SK-MEL-5 (cell line): ENCODE measurements around the gene ZNHIT3. TPM values are rescaled to one million over a fixed set of nuclear protein-coding genes. Genes with fewer than 3 reads are reported as not detected.
A peak's percentile ranks its signal among the peaks of the same experiment; 100 is the strongest.
"Not testable (repeated sequence)": the region's sequence is repeated elsewhere in the genome, so short reads cannot be mapped to it uniquely, and the experiment has no call there.

Source experiments
- DNase-seq: peaks from one replicate; pipeline ENCODE4 v3.0.0-alpha.2; 2016; ENCODE audit warnings: low read depth, low spot score
- in situ Hi-C: cut with HindIII; loops from 2 replicates; pipeline ENCODE4 v1.10.0; 2016; ENCODE audit warnings: low sequenced_read_pairs, high pct_unique_total_duplicates, low pct_unique_long_range_greater_than_20kb
- total RNA-seq: library from RNA; depleted of rRNA; stranded (reverse); fragments of >200 nt; shearing (Covaris generic); gene quantifications from 2 replicates; pipeline ENCODE4 v1.2.3, GENCODE V29; 2014

The ZNHIT3 gene
- total RNA-seq, 1 experiment from 2014 or later = 54.9 TPM

GRCh38 chr17:36475346-36475970, 11.0 kb upstream of the ZNHIT3 start:
- no peak for DNase-seq
- in situ Hi-C loops = no loop called here

- in situ Hi-C loops = no loop called here
These were observed 4.7 kb upstream of the ZNHIT3 start for GRCh38 chr17:36481829-36482228.

GRCh38 chr17:36482611-36483504, 3.6 kb upstream of the ZNHIT3 start:
- in situ Hi-C loops = no loop called here
- peak; percentile 81 for DNase-seq

More at GRCh38 chr17:36481829-36482228, 4.7 kb upstream of the ZNHIT3 start:
- no peak for DNase-seq

- DNase-seq, in situ Hi-C loops: not testable (repeated sequence)
These were observed 2.5 kb upstream of the ZNHIT3 start for GRCh38 chr17:36484021-36484420.

GRCh38 chr17:36485027-36485426, 1.5 kb upstream of the ZNHIT3 start:
- no peak for DNase-seq
- in situ Hi-C loops = no loop called here

- in situ Hi-C loops = no loop called here
These were observed 677 bp upstream of the ZNHIT3 start for GRCh38 chr17:36485805-36486203.

GRCh38 chr17:36493956-36494355, 7.5 kb downstream of the ZNHIT3 start:
- no peak for DNase-seq

More at GRCh38 chr17:36485805-36486203, 677 bp upstream of the ZNHIT3 start:
- DNase-seq = no peak

GRCh38 chr17:36494674-36495073, 8.2 kb downstream of the ZNHIT3 start:
- DNase-seq = no peak
- in situ Hi-C loops = no loop called here

More at GRCh38 chr17:36493956-36494355, 7.5 kb downstream of the ZNHIT3 start:
- in situ Hi-C loops = no loop called here

GRCh38 chr17:36495076-36495578, 8.6 kb downstream of the ZNHIT3 start:
- no peak for DNase-seq
- in situ Hi-C loops = no loop called here

- DNase-seq = no peak
- in situ Hi-C loops = no loop called here
These were observed 9.7 kb downstream of the ZNHIT3 start for GRCh38 chr17:36496018-36496789.

- in situ Hi-C loops = no loop called here
- DNase-seq = no peak
These were observed 11.7 kb downstream of the ZNHIT3 start for GRCh38 chr17:36498155-36498554.

- in situ Hi-C loops = no loop called here
- DNase-seq = no peak
These were observed 12.2 kb downstream of the ZNHIT3 start for GRCh38 chr17:36498560-36499300.

GRCh38 chr17:36500745-36501225, 14.3 kb downstream of the ZNHIT3 start:
- no peak for DNase-seq
- in situ Hi-C loops = no loop called here

GRCh38 chr17:36501351-36501750, 14.9 kb downstream of the ZNHIT3 start:
- in situ Hi-C loops = no loop called here
- no peak for DNase-seq

- DNase-seq = no peak
- in situ Hi-C loops = no loop called here
These were observed 15.5 kb downstream of the ZNHIT3 start for GRCh38 chr17:36501963-36502362.

GRCh38 chr17:36503456-36504155, 17.1 kb downstream of the ZNHIT3 start:
- no peak for DNase-seq
- in situ Hi-C loops = no loop called here

- no peak for DNase-seq
- in situ Hi-C loops = no loop called here
These were observed 17.7 kb downstream of the ZNHIT3 start for GRCh38 chr17:36504156-36504545.
